Stromal cell of bone marrow (primary cell): Measurements from ENCODE around the gene RSPO1.
"Not testable (repeated sequence)": the region's sequence is repeated elsewhere in the genome, so short reads cannot be mapped to it uniquely, and the experiment has no call there.

ENCODE experiments used
- DNase-seq: peaks from one replicate; pipeline ENCODE4 v3.0.0-alpha.2; 2012; ENCODE audit warnings: low read depth

RSPO1 gene

GRCh38 chr1:37616330-37616729 lies 18.4 kb downstream of the RSPO1 start:
- DNase-seq: no peak

- no peak for DNase-seq
These were observed 20.6 kb downstream of the RSPO1 start for GRCh38 chr1:37614105-37614504.

GRCh38 chr1:37612186-37612585 lies 22.5 kb downstream of the RSPO1 start:
- DNase-seq: no peak

- DNase-seq: no peak
These were observed 24.7 kb downstream of the RSPO1 start for GRCh38 chr1:37609994-37610393.

- no peak for DNase-seq
These were observed 25.7 kb downstream of the RSPO1 start for GRCh38 chr1:37609002-37609401.

GRCh38 chr1:37606481-37607263 lies 28.0 kb downstream of the RSPO1 start:
- no peak for DNase-seq

GRCh38 chr1:37605806-37606474 lies 28.8 kb downstream of the RSPO1 start:
- peak; percentile 10 for DNase-seq

GRCh38 chr1:37605061-37605650 lies 29.5 kb downstream of the RSPO1 start:
- no peak for DNase-seq

- DNase-seq: no peak
These were observed 31.7 kb downstream of the RSPO1 start for GRCh38 chr1:37602750-37603694.

GRCh38 chr1:37601441-37601840 lies 33.3 kb downstream of the RSPO1 start:
- DNase-seq: no peak

GRCh38 chr1:37599940-37600339 lies 34.8 kb downstream of the RSPO1 start:
- no peak for DNase-seq

- DNase-seq: no peak
These were observed 38.5 kb downstream of the RSPO1 start for GRCh38 chr1:37596182-37596667.

GRCh38 chr1:37595440-37596181 lies 39.1 kb downstream of the RSPO1 start, which contains the start of gene GNL2:
Gene GNL2, minus strand, starts transcription at chr1:37595937. Its CDS starts 115 bp downstream, at chr1:37595822.
- DNase-seq: peak; percentile 94

- no peak for DNase-seq
These were observed 41.0 kb downstream of the RSPO1 start for GRCh38 chr1:37593726-37594125.

GRCh38 chr1:37588939-37589338 lies 45.8 kb downstream of the RSPO1 start:
- no peak for DNase-seq

- DNase-seq: not testable (repeated sequence)
These were observed 50.1 kb downstream of the RSPO1 start for GRCh38 chr1:37584544-37584943.

- no peak for DNase-seq
These were observed 59.0 kb downstream of the RSPO1 start for GRCh38 chr1:37575692-37576091.

GRCh38 chr1:37574834-37575480 lies 59.7 kb downstream of the RSPO1 start:
- DNase-seq: peak; percentile 51

GRCh38 chr1:37570528-37571334 lies 64.0 kb downstream of the RSPO1 start:
- DNase-seq: no peak

- no peak for DNase-seq
These were observed 67.7 kb downstream of the RSPO1 start for GRCh38 chr1:37567023-37567422.
